Fibroblast of gingiva (primary cell): Measurements from ENCODE around the gene EEF1E1.
A peak's percentile ranks its signal among the peaks of the same experiment; 100 is the strongest.

ENCODE experiments used
- DNase-seq: peaks from one replicate; pipeline ENCODE4 v3.0.0-alpha.2; 2011; ENCODE audit warnings: low read depth

Gene EEF1E1

DNA sequence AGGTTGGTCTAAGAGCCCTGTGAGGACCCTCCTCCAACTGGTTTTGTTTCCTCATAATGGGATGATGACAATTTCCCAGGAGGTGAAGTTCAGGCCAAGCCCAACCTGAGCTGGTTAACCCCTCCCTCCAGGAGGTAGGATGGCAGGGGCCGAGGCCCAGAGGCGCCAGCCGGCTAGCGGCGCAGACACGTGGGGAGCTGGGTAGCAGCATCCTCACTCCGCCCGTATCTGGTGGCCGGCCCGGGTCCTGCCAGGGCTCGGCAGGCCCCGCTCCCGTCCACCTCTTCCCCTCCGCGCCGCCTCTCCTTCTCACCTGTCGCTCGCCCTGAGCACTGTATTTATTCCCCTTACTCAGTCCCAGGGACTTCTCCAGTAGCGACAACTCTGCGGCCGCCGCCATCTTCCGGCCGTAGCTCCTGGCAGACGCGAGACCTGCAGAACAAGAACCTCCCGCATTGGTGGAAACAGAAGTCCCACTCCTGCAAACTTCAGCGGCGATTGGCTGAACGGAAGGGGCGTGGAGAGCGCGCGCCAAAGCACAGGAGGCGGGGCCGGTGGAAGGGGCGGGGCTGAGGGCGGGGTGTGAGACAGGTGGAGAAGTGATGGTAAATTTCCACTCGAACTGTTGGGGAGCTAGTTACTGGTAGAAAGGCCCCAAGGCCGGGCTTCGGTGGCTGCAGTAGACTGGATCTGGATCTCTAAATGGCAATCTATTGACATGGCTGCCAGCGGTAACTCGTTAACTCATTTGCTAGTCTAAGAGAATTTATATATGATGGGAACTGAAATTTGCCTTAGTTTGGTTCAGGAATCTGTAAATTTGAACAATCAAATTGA lies at the start of gene EEF1E1:
Gene EEF1E1 (minus strand): TSS at position 427 of the 837 bp plus-strand sequence. CDS start 27 bp downstream, at position 400.
- DNase-seq, result peak; percentile 90

DNA sequence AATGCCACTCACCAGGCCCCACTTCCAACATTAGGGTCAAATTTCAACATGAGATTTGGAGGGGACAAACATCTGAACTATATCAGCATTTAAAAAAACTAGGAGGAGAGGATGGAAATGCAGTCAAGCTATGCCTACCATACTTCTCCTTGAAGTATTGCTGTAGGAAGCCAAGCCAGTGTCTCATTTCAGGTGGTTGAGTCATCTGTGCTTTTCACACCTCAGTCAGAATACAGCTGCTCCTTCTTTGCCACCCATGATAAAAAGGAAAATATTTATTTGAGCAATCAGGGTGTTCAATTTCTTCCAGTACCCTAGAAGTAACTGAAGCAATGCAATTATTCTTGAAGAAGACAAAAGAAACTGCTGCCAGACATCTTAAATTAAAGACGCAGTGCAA lies 47.0 kb upstream of the EEF1E1 start:
- no peak for DNase-seq

DNA sequence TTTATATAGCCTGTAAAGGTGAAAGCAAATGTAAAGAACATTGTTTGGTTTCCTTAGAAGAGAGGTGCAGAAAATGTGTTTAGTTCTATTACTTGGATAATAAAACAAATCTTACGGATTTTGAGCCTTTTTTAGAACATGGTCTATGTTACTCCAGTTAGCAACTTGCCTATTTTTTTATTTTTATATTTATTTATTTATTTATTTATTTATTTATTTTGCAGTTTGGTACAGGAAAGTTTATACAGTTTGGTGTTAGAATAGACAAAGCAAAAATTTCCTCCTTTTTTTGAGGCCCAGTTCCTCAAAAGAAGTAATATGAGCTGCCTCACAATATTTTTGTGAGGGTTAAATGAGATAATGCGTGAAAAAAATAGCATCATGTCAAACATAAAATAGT lies 41.6 kb upstream of the EEF1E1 start:
- DNase-seq, result no peak

DNA sequence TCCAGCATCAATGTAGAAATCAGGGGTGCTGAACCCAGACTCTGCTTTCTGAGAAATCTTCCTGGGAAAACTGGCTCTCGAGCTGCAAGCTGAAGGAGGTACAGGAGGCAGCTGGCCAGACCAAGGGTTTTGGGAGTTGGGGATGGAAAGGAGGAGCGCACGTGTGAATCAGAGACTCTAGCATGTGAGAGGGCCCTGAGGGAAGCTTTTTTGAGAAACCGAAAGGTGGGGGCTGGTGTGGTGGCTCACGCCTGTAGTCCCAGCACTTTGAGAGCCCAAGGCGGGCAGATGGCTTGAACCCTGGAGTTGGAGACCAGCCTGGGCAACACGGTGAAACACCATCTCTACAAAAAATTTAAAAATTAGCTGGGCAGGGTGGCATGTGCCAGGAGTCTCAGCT lies 37.1 kb upstream of the EEF1E1 start:
- no peak for DNase-seq

DNA sequence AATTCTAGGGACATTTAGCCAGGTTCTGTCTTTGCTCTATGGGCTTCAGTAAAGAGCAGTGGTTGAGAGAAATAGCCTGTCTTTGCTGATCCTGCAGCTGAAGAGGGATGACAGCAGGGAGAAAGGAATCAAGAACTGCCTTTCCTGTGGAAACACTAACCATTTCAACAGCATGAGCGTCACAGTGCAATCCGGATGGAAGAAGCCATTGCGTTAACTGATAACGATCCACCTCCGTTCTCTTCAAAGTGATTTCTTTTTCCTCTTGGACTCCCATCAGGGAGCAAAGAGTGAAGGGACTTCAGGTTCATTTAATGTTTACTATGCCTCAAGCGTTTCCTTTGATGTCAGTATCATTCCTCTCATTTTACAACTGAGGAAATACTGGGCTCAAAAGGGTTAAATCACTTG lies 35.2 kb upstream of the EEF1E1 start:
- DNase-seq, result no peak

DNA sequence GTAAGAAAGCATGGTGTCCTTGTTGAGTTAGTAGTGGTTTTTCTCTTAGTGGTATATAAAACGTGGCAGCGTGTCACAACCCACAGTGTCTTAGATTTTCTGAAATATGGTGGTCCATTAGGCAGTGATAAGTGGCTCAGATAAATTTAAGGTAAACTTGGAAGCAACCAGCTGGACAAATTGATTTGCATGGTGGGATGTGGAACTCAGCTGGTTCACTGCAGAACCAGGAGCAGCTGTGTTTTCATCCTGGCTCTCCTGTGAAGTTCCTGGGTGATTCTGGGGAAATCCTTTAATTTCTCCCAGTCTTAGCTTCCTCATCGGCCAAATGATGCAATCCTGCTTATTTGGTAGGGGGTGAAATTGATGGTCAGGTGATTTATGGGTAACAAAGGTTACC lies 32.9 kb upstream of the EEF1E1 start:
- DNase-seq, result no peak

DNA sequence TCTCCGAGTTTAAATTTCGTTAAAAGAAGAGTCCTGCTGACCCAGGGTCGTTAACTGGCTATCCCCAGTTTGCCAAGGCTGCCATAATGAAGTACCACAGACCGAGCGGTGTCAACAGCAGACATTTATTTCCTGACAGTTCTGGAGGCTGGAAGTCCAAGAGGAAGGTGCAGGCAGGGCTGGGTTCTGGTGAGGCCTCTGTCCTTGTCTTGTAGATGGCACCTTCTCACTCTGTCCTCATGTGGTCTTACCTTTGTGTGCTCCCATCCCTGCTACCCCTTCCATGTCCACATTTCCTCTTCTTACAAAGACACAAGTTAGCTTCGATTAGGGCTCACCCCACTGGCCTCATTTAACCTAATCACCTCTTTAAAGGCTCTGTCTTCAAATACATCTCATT lies 29.8 kb upstream of the EEF1E1 start:
- DNase-seq, result no peak

DNA sequence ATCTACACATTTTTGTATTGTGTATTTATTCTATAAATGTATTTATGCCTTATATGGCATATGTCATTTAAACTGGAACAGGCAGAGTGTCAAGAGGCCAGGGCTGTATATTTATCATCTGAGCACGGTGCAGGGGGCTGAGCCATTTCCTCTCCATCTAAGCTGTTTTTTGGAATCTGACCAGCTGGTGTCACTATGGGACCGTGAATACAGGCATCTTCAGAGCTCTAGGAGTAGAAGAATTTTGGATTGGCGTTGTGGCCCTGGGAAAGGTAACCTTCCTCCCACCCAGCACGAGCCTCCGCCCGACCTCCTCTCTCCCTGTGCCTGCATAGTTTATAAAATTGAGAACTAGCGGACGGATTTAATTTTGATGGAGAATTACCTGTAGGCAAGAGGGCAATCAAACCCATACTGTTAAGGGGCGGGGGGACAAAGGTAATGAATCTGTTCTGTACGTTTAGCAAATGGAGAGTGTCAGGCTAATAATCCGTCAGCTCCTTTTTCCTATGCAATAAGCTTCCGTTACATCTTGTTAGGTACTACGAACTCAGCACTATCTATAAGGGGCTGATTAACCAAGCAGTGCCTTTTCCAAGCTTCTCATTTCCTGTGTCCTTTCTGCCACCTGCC lies 29.0 kb upstream of the EEF1E1 start:
- DNase-seq, result peak; percentile 56

DNA sequence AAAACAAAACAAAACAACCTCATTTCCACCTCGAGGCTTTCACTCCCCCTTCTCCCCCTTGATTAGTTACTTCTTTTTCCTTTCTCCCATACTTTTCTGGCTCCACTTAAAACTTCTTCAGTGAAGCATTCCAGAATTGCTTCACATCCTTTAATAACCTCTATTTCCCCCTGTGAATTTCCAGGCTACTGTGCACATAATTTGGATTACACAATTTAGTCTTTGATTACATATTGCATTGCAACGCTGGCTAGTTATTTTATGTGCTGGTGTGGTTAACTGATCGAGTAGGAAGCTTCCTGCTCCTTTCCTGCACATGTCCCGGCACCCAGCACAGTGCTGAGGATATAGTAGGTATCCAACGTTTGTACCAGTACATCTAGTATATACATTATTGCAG lies 28.1 kb upstream of the EEF1E1 start:
- DNase-seq, result peak; percentile 71

DNA sequence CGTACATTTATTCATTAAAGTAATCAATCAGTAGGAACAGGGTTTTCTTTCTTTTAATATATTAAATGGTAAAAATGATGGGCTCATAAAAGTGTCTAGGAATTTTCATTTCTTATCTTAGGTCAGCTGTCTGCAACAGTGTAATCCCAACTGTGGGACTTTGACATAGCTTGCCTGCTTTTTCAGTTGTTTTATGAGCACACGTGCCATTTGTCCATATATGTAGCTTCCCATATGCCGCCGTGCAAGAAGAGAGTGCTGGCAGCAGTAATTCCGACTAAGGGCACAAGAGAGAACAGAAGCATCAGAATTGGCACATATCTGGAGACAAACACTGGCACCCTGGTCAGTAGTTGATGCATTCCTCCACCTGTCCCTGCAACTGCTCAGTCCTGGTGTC lies 20.9 kb upstream of the EEF1E1 start:
- DNase-seq, result no peak

DNA sequence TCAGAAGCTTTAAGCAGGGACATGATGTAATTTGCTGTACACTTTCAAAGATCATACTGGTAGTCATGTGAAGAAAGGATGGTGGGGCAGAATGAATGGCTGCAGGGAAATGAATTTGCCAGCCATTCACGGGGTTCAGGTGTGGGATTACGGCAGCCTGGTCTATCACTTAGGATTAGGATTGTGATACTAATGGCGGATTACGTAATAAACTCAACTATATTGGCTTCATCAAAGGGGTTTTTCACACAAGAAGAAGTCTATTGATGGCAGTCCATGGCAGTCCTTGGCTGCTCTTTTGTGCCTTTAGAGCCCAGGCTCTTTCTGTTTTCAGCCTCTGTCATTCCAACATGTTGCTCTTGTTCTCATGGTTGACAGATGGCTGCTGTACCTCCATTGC lies 12.6 kb upstream of the EEF1E1 start:
- DNase-seq, result no peak

DNA sequence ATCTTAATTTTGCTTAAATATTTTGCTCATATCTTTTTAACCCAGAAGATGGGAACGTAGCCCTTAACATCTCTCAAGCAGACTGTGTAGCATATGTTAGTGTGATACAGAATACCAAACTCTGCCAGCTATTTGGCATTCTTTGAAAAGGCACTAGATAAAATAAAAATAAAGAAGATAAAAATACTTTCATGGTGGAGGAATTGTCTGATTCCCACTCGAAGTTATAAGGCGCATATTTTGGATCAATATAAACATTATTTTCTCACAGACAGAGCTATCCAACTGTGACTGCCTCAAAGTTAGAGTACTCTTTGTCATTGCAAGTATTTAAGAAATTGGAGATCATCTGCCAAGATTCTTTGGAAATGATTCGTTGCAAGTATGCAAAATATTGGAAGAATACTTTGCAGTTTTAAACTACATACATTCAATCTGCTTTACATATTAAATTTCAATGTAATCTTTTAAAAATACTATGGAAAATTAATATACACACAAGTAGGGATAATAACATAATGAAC lies 10.8 kb upstream of the EEF1E1 start:
- DNase-seq, result peak; percentile 30

DNA sequence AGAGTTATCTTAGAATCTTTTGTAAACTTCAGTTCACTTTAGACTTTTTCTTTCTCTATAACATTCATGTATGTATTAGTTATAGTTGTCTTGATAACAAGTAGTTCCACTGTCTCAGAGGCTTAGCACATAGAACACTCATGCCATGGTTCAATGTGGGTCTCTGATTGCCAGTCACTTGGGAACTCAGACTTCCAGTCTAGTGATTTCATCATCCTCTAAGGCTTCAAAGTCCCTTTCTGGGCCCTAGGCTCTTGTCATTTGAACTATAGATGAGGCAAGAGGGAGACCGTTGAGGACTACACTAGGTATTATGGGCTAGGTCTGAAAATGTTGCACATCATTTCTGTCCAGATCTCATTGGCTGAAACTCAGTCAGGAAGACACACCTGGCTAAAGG lies 8.4 kb upstream of the EEF1E1 start:
- DNase-seq, result no peak

DNA sequence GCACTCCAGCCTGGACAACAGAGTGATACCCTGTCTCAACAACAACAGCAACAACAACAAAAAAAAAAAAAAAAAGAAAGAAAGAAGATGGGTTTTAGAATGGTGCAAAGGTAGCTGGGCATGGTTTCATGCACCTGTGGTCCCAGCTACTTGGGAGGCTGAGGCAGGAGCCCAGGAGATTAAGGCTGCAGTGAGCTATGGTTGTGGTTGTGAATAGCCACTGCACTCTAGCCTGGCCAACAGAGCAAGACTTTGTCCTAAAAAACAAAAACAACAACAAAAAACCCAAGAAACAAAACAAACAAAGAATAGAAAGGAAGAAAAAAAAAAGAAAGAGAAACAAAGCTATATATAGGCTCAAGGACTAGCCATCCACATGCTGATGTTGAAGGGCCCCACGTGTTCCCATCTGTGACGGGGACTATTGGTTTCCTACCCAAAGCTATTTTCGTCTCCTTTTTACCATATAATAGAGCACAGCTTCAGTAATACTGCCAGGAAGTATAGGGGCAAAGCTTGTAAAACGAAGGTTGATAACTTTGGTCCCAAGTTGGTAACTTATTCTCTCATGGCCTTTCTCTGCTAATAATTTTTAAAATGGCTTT lies 7.9 kb upstream of the EEF1E1 start:
- no peak for DNase-seq

DNA sequence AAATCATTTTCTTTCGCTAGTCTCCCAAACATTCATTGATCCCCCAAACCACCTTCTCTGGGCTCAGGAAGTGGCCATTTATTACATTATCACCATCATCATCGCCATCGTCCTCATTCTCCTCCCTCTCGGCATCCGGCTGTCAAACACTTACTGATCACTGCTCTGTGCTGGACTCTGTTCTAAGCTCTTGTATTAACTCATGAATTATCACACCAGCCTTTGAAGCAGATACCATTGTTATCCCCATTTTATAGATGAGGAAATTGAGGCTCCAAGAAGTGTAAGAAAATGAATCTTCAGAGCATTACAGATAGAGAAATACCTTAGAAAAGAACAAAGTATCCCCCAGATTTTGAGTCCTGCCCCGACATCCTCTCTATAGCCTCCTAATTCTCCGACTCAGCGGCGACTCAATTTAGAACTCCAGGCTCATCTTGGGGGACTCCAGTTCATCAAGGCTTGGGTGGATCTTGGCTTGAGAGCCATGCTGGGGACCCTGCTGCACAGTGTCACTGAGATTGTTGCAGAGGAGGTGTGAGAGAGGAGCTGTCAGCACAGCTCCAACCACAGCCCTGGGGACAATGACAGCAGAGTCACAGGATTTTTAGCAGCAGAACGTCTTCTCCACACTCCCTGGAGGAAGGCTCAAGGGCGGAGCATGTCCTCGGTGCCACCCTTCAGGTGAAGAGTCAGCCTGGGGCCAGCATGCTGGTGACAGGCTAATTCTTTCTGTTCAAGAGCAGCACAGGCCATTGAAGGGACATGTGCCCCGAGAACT lies 6.6 kb upstream of the EEF1E1 start:
- no peak for DNase-seq

DNA sequence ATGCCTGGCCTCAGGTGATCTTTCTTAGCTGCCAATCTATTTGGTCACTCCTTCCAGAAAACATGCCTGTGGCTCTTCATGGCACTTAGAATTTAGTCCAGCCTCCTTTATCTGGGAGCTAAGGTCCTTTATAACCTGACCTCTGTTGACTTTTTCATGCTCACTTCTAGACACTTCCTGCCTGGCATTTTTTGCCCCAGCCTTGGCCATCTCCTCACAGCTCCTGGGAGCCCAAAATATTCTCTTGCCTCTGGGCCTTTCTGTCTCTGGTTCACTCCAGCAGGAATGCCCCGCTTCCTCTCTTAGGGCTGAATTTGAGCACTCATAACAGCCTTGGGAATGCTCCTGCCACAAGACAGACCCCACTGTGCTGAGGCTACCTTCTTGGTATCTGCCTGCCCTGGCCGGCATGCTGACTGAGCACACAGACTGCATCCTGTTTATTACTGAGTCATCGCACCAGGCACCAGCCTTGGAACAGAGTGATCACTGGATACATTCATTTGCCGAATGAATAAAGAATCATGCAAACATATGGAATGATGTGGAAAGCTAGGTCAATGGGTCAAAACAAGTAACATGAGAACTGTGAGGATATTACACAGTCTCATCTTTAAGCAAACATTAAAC lies 5.8 kb upstream of the EEF1E1 start:
- DNase-seq, result peak; percentile 90

DNA sequence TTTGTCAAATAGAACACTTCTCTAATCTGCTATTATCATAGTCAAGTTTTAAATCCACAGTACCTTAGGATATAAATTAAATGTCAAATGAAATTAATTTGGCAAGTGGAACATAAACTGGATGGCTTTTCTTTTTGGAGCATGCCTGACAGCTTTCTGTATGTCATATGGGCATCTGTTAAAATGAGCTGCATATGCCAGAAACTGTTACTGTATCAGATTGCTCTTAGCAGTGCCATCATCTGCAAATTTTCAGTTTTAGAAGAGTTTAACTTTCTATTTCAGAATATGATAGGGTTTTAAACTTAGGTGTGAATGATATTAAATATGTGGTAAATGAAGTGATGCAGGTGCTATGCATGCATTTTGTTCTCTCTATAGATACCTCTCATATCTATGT lies 3.4 kb upstream of the EEF1E1 start:
- no peak for DNase-seq

DNA sequence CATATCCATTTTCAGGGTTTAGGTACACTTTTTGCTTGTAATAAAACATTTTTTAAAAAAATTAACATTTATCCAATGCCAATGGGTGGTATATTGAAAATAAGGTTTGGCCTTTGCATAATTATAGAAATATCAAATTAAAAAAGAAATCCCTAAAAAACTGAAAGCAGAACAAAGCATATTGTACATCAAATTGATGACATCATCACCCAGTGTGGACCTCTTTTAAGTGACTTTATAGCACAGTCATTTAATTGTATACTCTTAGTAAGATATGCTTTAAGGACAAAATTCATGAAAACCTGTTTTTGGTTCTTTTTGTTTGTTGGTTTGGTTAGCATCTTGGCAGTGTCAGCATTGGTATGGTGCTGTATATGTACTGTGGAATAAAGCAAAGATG lies 1.4 kb upstream of the EEF1E1 start:
- no peak for DNase-seq

DNA sequence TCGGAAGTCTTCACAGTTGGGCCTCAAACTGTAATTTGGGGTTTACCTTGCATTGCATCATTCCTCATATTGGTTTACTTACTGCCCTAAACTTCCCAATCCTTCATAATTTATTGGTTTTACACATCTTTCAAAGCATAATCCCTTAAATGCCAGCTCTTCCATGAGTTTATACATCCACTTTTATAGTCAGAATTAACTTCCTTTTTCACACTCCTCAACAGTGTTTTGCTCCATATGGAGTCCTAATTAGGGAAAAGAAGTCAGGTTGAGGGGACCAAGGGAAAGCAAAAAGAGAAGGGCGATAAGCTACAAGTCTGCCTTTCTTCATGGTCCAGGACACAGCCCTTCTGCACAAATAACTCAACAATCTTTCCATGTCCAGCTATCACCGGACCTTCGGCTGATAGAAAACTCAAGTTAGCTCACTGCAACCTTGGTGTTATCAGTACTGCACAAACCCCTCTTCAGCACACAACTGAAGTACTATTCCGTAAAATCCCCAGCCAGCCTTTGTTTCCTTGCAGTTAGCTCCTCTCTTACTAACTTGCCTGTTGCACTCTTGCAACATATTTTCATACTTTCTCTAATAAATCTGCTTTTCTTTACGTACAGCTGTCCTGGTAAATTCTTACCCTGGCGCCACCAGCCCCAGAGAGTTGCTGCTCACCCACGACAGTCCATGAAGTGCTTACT lies 2.0 kb downstream of the EEF1E1 start:
- DNase-seq, result no peak

DNA sequence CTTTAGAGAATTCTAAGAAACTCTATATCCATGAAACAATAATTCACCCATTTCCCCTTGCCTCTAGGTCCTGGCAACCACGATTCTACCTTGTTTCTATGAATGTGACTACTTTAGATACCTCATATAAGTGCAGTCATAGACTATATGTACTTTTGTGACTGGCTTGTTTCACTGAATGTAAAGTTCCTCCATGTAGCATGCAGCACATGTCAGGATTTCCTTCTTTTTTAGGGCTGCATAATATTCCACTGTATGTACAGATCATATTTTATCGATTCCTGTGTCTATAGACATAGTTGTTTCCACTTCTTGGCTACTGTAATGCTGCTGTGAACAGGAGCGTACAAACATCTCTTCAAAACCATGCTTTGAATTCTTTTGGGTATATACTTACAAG lies 11.7 kb downstream of the EEF1E1 start:
- DNase-seq, result no peak

DNA sequence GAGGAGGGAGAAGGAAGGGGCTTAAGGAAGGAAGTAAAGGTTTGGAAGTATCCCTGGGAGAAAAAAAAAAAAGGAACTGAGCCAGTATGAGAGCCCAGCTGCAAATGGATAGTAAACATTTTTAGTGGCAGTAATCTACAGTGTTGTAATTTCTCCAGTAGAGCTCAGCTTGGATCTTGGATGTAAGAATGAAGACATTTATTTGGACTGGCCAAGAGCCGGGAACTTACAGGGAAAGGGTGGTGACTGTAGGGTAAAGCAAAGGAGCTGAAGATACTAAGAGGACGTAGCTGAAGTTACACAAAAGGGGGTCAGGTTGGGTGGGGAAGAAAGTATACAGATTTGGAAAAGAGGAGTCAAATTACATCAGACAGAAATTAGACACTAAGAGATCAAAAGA lies 13.5 kb downstream of the EEF1E1 start:
- DNase-seq, result no peak
